ENCODE measurements around the gene EEPD1.
"Not testable (repeated sequence)": the region's sequence is repeated elsewhere in the genome, so short reads cannot be mapped to it uniquely, and the experiment has no call there.

EEPD1 gene

DNA sequence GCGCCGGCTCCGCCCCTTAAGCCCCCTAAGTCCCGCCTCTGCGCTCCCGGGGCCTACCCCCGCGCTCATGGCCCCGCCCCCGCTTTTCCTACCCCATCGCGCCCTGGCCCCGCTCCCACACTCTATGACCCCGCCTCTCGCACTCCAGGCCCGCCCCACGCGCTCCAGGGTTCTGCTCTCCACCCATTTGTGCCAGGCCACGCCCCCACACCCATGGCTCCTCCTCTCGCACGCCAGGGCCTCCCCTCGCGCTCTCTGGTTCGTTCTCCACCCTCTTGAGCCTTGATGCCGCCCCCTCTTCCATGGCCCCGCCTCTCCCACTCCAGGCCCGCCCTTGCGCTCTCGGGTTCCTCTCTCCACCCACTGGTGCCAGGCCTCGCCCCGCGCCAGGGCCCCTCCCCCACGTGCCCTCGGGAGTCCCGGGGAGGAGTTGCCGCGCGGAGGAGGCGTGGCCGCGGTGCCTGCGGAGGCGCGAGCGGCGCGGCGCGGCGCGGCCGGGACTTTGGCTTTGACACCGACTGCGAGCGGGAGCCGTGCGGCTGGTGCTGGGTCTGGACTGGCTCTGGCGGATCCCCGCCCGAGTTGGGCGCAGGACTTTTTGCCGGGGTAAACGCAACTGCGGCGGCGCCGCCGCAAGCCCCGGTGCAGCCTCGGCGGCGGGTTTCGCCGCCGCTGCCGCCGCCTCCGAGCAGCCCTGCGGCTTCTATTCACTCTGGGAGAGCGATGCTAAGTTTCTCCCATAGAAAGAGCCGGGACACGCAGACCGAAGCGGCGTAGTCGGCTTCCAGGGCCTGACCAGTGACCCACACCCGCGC is at the start of gene EEPD1:
EEPD1 (plus strand) TSS at position 499 of the 815 bp plus-strand sequence. CDS start 1,071 bp downstream, outside the sequence.
- peak within 1 kb of the TSS; percentile 86 for H3K27ac ChIP-seq
- TF ChIP-seq, protein P1, sequence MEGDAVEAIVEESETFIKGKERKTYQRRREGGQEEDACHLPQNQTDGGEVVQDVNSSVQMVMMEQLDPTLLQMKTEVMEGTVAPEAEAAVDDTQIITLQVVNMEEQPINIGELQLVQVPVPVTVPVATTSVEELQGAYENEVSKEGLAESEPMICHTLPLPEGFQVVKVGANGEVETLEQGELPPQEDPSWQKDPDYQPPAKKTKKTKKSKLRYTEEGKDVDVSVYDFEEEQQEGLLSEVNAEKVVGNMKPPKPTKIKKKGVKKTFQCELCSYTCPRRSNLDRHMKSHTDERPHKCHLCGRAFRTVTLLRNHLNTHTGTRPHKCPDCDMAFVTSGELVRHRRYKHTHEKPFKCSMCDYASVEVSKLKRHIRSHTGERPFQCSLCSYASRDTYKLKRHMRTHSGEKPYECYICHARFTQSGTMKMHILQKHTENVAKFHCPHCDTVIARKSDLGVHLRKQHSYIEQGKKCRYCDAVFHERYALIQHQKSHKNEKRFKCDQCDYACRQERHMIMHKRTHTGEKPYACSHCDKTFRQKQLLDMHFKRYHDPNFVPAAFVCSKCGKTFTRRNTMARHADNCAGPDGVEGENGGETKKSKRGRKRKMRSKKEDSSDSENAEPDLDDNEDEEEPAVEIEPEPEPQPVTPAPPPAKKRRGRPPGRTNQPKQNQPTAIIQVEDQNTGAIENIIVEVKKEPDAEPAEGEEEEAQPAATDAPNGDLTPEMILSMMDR (conservative IDR thresholded peaks at IDR 0.05) = no peak

DNA sequence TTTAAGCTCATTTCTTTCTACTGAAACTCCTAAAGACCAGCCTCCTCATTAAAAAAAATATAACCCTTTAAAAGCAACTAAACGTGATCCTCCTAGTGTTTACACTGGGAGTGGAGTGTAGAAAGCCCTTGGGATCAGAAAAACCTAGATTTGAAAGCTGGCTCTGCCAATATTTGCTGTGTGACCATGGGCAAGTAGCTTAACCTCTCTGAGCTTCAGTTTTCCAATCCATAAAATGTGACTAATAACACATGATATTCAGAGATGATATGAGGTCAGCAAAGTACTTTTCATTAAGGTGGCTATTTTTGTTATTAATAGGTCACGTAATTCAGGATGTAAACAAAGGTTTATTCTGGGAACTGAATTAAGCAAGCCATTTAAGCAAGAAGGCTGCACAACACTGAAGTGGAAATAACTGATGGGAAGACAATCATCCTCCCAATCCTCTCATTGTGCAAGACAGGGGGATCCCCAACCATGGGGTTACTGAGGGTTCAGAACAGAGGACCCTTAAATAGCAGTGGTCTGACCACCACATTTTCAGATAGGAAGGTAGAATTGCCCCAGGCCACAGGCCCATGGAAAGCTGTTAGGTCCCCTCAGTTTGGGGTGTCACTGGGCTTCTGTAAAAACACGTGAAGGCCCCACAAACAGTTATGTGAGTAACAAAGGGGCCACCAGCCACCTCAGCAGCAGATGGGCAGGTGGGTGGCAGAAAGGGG is 49.1 kb upstream of the EEPD1 start:
- no peak overlapping the region for H3K27ac ChIP-seq
- TF ChIP-seq, protein P1 (conservative IDR thresholded peaks at IDR 0.05) = no peak

- H3K27ac ChIP-seq = not testable (repeated sequence)
These were observed 45.8 kb upstream of the EEPD1 start for GRCh38 chr7:36106972-36107908.

DNA sequence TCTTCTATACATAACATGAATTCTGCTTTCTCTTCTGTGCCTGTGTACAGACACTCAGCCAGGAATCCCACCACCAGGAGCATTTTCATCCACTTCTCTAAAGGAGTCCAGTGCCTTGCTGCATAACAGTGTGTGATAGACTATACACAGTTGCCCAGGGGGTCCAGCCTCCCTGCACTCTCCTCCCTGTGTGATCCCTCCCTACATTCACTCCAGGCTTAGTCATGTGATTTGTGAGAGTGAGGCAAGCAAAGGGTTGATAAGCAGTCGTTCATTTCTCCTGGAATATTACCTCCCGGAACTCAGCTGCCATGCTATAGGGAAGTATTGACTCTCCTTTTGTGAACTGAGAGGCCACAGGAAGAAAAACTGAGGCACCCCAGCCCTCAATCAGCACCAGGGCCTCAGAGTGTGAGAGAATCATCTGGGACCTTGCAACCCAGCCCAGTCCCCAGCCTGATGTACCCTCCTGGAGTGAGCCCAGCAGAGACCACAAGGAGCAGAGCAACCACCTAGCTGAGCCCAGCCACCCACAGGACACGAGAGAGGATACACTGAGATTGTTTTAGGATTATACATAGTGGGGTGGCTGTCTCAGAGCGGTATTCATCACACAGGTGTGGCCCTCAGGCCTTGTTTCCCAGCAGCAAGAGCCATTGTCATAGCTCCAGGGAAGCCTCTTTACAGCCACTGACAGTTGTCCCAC is 45.0 kb upstream of the EEPD1 start:
- TF ChIP-seq, protein P1 (conservative IDR thresholded peaks at IDR 0.05) = no peak
- no peak overlapping the region for H3K27ac ChIP-seq

DNA sequence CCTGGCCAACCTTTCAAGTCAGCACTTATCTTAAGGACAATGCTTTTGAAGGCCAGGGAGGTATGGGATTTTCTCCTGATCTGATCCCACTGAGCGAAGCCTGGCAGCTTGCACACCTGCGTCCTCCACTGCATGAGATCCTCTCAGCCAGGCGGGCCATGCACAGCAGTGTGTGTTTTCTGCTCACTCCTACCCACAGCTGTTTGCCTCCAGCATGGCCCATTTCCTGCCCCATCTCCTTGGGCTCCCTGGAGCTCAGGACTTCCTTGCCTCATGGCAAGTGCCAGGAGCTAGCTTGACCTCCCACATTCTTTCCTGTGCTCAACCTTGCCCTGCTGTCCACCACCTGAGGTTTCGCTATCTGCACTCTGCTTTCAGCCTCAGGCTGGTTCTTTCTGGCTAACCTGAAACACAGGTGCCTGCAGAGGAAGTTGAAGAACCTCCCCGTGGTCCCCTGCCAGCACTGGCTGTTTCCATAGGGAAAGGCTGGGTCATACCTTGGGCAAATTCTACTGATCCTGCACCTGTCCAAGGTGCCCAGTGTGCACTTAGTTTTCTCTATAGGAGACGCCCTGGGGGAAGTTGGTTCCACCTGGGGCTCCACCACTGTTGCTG is 43.9 kb upstream of the EEPD1 start:
- no peak overlapping the region for H3K27ac ChIP-seq
- TF ChIP-seq, protein P1 (conservative IDR thresholded peaks at IDR 0.05) = no peak

GRCh38 chr7:36110584-36110983 is 42.5 kb upstream of the EEPD1 start:
- no peak overlapping the region for H3K27ac ChIP-seq
- TF ChIP-seq, protein P1 (conservative IDR thresholded peaks at IDR 0.05) = no peak

DNA sequence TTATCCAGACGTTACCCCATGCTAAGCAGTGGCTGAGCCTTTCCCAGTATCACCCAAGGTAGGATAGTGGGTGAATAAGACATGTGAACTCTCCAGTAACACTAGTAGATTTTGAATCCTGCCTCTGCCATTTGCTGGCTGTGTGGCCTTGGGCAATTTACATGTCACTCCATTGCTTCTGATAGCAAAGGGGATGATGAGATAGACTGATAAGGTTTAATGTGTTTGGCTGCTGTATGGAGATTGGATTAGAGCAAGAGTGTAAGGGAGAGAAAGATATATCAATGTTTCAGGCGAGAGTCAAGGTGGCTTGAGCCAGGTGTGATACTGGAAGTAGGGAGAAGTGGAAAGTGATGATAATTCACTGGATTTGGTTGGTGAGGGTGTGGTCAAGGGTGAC is 40.1 kb upstream of the EEPD1 start:
- no peak overlapping the region for H3K27ac ChIP-seq
- TF ChIP-seq, protein P1 (conservative IDR thresholded peaks at IDR 0.05) = no peak

Measured in VCaP (cell line).